Fibroblast of skin of right quadriceps (primary cell): Measurements from ENCODE around the gene ORC1.
"Not testable (repeated sequence)": the region's sequence is repeated elsewhere in the genome, so short reads cannot be mapped to it uniquely, and the experiment has no call there.

Source experiments
- DNase-seq: peaks from one replicate; pipeline ENCODE4 v3.0.0-alpha.2; 2013

The ORC1 gene

DNA sequence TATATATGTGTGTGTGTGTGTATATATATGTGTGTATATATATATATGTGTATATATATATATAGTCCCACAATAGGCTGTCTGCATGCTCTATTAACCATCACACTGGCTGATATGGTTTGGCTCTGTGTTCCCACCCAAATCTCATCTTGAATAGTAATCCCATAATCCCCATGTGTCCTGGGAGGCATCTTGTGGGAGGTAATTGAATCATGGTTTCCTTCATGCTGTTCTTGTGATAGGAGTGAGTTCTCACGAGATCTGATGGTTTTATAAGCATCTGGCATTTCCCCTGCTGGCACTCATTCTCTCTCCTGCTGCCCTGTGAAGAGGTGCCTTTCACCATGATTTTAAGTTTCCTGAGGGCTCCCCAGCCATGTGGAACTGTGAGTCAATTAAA, 34.4 kb downstream of the ORC1 start:
- DNase-seq: not testable (repeated sequence)

- DNase-seq: peak; percentile 38
Observed at GRCh38 chr1:52368383-52369172, 35.6 kb downstream of the ORC1 start.

DNA sequence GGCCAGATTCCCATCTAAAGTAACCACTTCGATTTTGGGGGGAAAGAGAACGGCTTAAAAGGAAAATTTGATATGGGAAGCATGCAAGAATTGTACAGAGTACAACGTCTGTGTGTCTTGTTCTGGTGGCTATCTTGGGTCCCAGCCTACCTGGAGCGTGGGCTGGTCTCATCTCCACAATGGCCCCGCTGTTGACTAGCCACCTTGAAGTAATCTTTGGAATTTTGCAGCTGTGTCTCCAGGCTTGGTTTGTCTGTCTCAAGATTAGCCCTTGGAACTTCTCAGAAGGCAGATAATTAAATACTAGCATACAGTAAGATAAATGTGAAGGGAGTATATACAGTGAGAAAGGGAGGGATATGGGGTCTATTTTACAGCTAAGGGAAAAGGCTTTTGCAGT, 37.0 kb downstream of the ORC1 start:
- no peak for DNase-seq

DNA sequence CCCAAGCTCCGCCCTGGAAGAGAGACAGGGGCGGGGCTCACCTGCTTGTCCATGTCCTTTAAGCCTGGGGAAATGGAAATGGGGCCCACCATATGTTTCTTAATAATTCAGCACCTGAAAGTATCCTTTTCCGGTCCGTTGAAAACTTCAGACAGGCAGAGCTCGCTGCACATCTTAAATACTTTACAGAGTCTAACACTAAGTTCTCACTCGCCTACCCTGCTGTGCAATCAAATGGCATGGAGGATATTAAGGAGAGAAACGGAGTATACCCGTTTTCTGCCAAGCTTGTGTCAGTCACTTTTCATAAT, 37.8 kb downstream of the ORC1 start:
- no peak for DNase-seq

DNA sequence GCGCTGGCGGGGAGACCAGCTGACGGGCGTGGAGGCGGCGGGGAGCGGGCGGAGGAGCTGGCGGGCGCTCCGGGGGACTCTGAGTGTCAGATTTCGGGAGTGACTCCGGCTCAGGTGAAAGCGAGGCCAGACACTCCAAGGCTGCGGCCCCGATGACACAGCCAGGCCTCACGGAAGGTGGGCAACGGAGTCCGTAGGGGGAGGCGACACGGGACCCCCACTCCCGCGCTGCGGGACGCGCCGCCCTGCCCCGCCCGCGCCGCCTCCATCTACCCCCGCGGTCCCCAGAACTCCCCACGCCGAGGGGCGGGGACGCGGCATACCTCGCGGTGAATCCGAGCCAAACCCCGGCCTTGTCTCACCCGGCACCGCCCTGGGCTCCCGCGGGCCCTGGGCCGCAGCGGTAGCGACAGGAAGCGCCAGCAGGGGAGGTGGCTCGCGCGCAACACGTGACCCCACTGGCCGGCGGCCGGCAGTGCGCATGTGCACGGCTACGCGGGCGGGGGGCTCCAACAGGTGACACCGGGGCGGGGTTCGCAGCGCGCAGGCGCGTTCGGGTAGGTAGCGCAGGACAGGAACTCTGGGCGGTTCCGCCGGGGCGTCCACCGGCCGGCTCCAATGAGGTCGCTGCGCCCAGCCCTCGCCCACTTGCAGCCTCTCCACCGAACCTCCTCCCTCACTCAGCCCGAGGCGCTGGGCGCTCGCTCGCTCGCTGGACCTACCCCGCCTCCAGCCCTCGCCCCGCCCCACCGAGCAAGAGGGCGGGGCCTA, 38.3 kb downstream of the ORC1 start, which contains the start of gene CC2D1B:
Gene CC2D1B, minus strand, starts transcription at position 460 of the 771 bp plus-strand sequence. CDS start 1,585 bp downstream, outside the sequence.
- peak; percentile 96 for DNase-seq

- DNase-seq: peak; percentile 75
Observed at GRCh38 chr1:52365071-52365745, 39.0 kb downstream of the ORC1 start.

GRCh38 chr1:52364235-52364839, 39.9 kb downstream of the ORC1 start:
- DNase-seq: no peak

GRCh38 chr1:52360595-52360968, 43.6 kb downstream of the ORC1 start:
- no peak for DNase-seq

DNA sequence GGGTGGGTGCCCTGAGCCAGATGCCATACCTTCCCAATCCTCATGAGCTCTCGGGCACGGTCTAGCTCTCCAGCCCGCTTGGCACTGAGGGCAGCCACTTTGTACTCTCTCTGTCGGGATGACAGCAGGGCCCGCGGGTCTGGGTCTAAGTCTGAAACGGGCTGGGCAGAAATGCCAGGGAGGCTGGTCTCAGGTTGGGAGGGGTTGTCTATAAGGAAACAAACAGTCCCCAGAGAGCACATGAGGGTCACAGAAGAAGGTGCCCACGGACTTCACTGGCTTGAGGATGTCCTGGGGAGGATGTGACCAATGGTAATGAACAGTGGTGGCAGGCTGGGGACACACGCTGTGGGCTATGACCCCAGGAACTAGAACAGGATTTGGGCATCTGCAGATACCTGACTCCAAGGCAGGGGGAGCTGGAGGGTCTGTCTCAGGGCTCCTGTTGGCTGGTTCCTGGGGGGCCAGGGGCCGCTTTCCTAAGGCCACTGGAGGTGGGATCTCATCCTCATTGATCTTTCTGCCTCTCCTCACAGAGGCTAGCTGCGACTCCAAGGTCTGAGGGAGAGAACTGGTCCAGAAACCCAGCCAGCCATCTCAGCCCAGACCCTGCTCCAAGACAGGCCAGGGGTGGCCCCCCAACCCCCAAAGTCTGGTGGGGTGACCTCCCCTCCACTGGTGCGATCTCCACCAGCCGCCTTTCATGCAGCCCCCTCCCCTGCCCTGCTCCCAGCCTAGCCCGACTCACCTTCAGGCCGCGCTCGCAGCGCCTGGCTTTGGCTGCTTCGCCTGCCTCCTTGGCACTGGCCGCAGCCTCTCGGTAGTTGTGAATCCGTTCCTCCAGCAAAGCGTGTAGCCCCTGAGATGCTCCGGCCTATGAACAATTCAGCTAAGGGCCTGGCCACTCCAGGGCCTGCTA, 44.3 kb downstream of the ORC1 start:
- DNase-seq: no peak

DNA sequence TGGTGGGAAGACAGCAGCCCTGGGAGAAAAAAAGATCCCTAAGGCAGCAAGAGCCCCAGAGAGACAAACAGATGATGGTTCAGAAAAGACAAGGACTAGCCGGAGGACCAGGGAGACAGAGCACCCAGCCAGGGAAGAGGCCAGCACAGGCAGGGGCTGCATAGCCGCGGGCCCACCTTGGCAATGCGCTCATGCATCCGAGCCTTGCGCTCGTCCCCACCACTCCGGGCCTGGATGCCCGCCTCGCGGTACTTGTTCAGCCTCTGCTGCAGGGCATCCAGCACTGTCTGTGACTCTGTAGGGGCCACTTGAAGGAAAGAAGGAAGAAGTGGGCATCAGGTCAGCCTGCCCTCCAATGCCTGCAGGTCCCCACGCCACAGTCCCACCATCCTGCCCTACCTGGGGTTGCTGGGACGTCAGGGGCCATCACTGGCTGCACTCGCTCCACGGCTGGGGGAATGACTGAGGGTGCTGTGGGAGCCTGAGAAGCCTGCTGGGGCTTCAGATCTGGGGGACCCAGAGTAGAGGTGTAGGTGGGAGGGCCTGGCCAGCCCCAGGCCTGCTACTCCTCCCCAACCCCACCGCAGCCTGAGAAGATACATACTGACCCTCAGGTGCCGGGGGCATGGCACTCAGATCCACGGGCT, 45.2 kb downstream of the ORC1 start:
- no peak for DNase-seq

DNA sequence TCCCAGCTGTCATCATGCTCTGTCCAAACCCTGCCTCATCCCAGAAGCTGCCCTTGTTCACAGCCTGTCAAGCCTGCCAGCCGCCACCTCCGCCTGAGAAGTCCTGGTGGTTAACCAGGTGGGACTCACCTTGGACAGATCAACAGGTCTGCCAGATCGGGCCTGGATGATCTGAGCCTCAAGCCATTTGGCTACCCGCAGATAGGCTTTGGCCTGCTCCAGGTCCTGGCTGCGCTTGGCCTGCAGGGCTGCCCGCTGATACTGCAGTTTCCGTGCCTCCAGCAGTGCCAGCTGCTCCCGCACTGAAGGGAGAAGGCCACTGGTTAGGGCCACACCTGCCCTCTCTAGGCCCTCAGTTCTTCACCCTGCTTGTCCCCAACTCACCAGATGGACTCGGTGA, 46.8 kb downstream of the ORC1 start:
- no peak for DNase-seq

DNA sequence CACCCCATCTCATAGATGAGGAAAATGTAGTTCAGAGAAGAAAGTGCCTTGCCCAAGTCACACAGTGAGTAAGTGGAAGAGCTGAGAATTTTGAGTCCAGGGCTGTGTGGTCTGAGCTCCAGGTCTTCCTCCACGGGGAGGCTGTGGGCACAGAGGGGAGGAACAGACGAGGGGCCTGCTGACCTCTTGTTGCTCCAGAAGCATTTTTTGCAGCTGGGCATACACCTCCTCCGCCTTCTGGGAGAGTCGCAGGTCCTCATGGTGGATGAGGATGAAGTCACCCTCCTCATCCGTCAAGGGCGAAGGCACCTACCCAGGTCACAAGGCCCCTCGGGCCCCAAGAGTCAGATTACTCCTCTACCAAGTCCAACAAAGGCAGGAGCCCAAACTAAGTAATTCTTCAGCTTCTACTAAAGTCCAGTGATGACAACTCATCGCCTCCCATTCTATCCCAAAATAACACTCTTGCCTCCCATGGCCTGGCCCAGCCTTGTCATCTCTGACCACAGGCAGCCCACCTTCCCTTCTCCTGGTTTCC, 47.3 kb downstream of the ORC1 start:
- DNase-seq: no peak

DNA sequence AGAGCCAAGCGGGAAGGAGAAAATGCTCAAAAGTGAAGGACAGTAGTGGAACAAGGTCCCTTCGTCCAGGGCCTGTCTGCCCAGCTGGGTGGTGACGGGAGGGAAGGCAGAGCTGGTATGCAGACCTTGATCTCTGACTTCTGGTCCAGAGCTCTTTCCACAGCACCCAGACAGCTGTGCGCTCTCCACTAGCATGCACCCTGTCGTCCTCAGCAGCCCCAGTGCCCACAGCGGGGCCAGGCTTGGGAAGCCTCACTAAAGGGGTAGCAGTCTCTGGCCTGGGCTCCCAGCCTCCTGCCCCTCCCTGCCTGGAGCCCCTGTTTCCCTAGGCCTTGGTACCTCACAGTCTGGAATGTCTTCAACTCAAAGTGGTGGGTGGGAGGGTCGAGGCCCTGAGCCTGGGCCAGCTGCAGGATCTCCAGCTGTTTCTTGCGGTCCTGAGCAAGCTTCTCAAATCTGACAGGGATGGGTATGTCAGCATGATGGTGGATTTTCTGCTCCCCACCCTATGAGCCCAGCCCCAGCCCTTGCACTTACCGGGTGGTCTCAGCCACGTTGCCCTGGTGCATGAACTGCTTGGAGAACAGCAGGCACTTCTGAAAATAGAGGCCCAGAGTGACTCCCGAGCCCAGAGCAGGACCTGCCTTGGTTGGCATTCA, 48.2 kb downstream of the ORC1 start:
- DNase-seq: no peak

GRCh38 chr1:52355436-52355835, 48.8 kb downstream of the ORC1 start:
- no peak for DNase-seq

- DNase-seq: no peak
Observed at GRCh38 chr1:52352690-52353089, 51.5 kb downstream of the ORC1 start.

DNA sequence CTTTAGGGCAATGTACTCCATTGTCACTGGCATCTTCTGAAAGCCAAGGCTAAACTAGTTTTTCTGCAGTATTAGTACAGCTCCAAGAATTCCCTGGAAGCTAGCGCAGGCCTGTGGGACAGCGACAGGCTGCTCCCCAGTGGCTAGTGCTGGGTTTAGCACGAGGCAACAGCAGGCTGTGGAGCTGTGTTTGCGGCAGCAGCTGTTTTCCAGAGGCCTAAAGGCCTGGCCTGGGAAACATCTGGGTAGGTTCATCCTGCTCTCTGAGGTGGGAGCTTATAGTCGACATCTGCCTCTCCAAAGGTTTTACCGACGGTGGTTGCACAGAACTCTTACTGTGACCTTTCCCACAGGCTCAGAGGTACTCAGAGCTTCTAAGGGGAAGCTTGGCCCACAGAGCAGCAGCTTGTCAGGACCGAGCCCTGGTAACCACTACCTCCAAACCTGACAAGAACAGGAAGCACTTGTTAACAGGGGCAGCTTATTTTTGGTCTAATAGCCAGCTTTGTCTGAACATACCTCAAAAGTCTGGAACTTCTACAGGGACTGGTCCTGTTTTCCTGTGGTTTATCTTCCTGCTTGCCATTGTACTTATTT, 55.4 kb downstream of the ORC1 start:
- DNase-seq: peak; percentile 29

GRCh38 chr1:52346653-52347052, 57.6 kb downstream of the ORC1 start:
- DNase-seq: no peak

GRCh38 chr1:52345252-52345651, 59.0 kb downstream of the ORC1 start:
- DNase-seq: no peak

GRCh38 chr1:52343979-52344378, 60.2 kb downstream of the ORC1 start:
- no peak for DNase-seq

DNA sequence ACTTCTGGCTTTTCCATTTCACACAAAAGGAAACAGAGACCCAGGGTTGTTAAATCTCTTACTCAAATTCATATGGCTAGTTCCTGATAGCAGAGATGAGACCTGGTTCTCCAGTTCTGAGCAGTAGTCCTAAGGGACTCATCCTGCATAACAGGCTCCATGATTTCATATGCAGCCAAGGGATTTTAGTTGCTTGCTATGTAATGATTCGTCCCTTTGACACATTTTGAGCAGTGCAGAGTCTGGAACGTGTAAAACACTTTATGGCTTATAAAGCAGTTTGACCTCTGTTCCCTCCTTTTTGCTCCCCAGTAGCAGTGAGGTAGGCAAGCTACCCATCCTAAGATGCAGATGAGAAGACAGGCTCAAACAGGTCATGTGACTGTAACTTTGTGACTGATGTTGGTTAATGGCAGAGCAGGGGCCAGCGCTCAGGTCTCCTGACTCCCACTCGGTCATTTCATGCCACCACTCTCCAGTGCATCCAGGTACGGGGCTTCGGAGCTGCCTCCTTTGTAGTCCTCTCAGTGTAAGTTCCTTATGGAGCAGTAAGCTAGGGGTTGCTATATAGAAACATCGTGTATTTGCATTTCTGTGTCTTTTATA, 62.5 kb downstream of the ORC1 start:
- no peak for DNase-seq
